GM18861 (cell line): ENCODE results near the gene SNAPC4.
"Not testable (repeated sequence)": the region's sequence is repeated elsewhere in the genome, so short reads cannot be mapped to it uniquely, and the experiment has no call there.

Source experiments
- ATAC-seq: cut with Tn5 transposase; IDR thresholded peaks from one replicate; pipeline ENCODE4 v1.9.1; 2021; ENCODE audit not compliant: unreplicated experiment

SNAPC4 gene

DNA sequence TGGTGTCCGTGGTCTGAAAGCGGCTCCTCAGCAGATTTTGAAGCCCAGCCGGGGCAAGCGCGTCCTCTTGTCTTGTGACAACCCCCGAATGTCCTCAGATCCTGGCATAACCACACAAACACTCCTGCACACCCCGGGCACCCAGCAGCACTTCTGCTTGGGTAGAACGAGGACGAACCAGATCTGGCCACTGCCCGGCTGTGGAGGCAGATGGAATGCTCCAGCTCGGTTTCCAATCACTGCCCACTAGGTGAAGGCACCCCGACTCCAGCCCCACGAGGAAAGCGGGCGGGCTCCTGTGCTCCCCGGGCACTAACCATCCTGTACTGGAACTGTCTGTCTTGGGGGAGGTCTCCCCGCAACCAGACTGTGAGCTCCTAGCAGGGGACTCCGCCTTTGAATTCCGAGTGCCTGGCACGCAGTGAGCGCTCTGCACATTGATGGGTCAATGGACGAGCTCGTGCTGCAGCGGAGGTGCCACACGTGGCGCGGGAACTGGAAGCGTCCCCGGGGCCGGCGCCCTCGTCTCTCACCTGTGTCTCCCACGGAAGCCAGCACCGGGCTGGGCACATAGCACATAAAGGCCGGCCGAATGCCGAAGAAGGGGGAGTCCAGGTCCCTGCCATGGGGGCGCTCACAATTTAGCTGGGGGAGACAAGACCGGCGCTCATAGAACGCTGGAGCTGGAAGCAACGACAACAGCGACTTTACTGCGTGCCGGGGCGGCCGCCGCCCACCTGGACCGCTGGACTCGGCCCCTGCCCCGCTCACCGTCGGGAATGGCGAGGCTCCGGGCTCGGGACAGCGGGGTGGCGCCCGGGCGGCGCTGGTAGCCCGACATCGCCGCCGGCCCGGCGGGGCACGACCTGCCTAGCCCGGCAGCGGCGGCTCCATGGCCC, 9.8 kb upstream of the SNAPC4 start:
- peak; percentile 8 for ATAC-seq

GRCh38 chr9:136407911-136408310, 7.9 kb upstream of the SNAPC4 start:
- ATAC-seq = no peak

GRCh38 chr9:136407061-136407460, 7.1 kb upstream of the SNAPC4 start:
- not testable (repeated sequence) for ATAC-seq

DNA sequence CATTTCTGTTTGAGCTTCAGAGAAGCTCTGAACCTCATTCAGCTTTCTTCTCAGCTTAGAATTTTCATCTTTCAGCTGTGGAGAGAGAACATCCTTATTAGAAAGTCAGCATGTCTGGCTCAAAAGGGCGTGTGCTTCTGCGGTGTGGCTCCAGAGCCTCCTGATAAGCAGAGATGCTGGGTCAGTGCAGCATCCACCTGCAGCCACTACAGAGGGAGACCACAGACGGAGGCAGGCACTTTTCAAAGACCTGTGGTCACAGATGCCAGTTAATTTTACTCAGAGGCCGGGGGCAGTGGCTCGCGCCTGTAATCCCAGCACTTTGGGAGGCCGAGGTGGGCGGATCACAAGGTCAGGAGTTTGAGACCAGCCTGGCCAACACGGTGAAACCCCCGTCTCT, 5.9 kb upstream of the SNAPC4 start:
- ATAC-seq = not testable (repeated sequence)

GRCh38 chr9:136405481-136405880, 5.5 kb upstream of the SNAPC4 start:
- ATAC-seq = no peak

DNA sequence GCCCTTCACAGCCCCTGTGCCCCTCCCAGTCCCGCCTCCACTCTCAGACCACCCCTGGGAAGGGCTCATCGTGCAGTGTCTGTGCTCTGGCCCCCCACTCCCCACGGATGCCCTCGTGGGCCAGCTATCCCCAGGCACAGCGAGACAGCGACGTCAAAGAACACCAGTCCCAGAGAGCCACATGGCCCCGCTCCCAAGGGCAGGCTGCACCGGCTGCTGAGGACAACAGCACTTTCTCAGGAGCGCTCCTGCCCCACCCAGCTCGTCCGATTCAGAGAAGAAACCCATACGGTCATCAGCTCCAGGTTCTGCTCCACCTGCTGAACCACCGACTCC, 4.8 kb upstream of the SNAPC4 start:
- ATAC-seq = no peak

DNA sequence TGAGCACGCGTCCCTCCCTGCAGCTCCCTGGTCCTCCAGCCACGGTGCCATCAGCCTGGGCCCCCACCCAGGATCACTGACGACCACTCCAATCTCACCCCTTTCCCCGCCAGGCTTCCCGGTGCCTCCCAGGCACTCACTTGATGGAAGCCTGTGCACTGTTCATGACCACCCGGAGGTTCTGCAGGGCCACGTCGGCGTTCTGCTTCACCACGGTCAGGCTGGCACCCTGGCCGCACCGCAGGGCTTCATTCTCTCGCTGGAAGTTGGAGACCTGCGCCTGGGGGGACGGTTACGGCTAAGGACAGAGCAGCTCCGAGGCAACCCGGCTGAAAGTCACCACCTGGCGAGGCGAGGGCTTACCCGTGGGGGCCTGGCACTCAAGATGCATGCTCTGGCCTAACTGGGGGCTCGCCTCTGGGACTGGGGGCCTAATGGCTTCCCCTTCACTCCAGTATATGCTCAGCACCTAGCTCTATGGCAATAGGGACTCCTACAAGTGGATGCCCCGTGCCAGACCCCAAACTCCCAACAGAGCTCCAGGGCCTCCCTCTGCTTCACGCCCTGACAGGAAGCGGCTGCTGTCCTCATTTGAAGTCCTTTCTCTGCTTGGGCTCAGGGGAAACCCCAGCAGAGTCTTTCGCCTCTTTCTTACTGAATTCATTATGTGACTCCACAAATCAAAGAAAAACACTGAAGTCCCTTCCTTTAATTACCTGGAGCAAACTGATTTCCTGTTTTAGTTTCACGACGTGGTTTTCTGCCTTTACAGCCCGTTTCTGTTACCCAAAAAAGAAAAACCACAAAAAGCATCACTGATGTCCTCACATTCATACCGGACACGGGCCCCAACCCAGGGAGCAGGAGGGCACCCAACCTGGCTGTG, 4.2 kb upstream of the SNAPC4 start:
- no peak for ATAC-seq

DNA sequence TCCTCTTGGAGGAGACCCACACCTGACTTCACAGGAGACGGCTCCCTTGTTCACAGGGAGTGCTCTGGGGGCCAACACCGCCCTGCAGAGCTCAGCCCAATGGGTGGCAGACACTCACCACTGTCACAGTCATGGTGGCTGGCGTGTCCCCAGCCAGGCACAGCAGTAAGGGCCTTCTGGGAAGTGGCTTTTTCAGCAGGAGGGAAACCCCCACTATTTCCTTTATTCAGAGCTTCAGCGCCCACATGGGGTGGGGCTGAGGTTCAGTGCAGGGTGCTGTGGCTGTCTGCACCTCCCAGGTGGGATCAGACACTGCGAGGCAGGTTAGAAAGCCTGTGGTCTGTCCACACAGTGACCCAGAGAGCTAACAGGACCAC, 3.6 kb upstream of the SNAPC4 start:
- ATAC-seq = no peak

DNA sequence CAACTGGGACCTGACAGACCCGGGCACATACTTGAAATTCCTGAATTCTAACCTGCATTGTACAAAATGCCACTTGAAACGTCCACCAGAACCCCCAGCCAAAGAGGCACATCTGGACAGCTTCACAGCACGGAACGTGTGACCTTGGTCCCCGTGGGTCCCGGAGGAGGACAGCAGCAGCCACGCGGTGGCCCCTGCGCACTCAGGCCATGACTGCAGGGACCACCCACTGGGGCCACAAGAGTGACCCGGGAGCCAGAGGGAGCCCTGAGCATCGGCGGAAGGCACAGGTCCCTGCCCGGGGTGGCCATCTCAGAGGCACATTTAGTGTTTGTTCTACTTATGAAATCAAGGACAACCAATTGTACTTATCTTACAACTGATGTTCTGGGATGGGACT, 2.1 kb upstream of the SNAPC4 start:
- ATAC-seq = no peak

DNA sequence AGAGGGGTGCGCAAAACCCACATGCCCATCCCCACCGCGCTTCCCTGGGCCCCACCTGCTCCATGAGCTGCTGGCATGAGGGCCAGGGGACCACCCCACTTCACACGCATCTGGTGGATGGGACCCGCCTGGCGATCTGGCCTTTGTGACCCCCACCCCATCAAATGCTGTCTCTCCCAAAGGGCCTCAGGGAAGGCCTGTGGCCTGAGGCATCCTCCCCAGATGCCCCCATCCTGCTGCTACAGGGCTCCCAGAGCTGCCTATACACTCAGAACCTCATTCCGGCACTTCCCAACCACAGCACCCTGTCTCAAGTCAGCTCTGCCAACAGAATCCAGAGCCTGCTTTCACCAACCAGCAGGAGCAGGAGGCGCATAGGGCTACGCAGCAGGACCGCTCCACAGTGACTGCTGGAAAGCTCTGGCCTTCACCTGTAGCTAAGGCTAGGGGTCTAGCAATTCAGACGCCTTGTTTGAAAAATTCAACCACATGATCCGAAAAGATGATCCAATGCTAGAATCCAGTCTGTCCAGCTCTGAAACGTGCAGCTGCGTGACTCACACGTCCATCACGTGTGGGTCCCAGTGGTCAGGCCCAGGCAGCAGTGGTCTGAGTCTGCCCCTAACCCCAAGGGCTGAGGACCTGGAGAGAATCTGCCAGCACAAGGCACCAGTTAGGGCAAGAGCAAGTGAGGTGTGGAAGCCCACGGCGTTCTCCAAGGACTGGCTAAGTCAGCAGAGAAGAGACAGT, 1.4 kb upstream of the SNAPC4 start:
- ATAC-seq = no peak

- no peak for ATAC-seq
Measured at GRCh38 chr9:136399176-136400037, 563 bp downstream of the SNAPC4 start.

GRCh38 chr9:136398286-136398685, 1.7 kb downstream of the SNAPC4 start:
- ATAC-seq = no peak

DNA sequence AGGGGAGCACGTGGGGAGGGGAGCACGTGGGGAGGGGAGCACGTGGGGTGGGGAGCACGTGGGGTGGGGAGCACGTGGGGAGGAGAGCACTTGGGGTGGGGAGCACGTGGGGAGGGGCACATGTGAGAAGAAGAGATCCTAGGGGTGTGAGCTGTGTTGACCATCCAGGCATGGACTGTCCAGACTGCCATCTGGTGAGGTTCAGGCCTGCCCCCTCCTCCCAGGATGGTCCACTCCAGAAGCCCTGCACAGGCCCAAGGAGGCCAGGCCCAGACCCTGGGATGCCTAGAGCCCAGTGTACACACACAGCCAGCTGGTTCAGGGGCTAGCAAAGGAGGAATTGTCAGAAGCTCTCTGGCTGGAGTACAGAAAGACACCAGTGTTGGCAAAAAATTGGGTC, 2.3 kb downstream of the SNAPC4 start:
- ATAC-seq = no peak

DNA sequence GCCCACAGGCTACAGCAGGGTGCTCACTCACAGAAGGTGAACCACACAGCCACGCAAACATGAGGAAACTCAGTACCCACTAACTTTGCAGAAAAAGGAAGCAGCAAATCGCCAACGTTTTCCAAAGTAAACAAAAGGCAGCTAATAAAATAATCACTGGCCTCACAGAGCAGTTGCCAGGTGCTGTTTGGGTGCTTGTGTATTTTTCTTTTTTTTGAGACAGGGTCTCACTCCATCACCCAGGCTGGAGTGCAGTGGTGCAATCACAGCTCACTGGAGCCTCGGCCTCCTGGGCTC, 3.8 kb downstream of the SNAPC4 start:
- ATAC-seq = no peak

GRCh38 chr9:136395345-136396218, 4.4 kb downstream of the SNAPC4 start:
- ATAC-seq = no peak

- no peak for ATAC-seq
Measured at GRCh38 chr9:136395020-136395340, 5.0 kb downstream of the SNAPC4 start.

GRCh38 chr9:136394312-136395019, 5.5 kb downstream of the SNAPC4 start:
- no peak for ATAC-seq

- no peak for ATAC-seq
Measured at GRCh38 chr9:136393531-136393930, 6.4 kb downstream of the SNAPC4 start.
